Measurements from ENCODE around the gene ZBTB7C.

ZBTB7C gene

DNA sequence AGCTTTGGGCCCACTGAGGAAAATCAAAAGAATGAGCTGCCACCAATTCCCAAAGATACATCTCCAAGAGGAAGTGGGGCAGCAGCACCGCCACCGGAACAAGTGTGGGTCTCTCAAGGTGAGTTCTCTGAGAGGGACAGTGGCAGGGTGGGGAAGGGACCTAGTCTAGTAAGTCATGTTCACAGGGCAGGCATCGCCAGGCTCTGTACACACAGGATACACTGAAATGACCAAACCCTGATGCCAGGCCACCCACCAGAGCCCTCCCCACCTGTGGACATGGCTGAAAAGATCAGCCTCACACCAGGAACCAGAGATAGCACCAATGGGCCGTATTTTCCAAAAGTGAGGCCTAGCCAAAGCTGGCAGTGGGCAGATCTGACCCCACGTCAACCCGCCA is 370.5 kb downstream of the ZBTB7C start:
- in situ Hi-C loops (cut with MboI; ENCODE audit: low sequenced_read_pairs, unreplicated experiment), result no loop called here

DNA sequence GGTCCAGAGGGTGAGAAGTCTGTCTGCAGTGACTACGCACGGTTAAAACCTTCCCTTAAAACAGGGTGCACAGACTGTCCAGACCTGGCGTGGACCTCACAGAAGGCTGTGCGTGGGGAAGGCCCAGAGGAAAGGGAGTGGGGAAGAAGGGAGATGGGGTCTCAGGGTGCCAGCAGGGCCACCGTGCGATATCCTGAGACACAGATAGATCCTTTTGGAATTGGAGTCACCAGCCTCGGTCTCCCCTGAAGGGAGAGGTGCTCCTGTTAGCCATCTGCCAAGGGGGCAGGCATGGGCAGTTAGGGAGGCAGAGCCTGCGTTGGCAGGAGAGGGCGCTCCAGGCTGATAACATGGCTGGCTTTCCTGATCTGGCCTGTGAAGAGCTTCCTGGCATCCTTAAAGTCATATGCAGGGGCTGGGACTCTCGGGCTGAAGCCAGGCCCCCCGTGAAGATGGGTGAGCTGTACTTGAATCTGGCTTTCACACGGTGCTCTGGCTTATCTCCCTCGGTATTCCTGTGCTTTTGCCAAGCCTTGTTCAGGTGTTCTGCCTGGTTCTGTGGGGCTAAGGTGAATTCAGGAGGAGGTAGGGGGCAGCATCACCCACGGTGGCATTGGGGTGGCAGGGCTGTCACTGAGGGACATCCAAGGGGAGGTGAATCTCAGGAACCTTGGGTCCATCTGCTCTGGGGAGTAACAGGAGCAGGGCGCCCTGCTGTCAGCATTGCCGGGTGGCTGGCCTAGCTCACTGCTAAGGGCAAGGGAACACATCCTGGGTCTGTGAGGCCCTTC is 371.5 kb downstream of the ZBTB7C start:
- in situ Hi-C loops (cut with MboI; ENCODE audit: low sequenced_read_pairs, unreplicated experiment), result no loop called here
- DNase-seq (ENCODE audit: low spot score), result no peak
- TF ChIP-seq, protein P1, sequence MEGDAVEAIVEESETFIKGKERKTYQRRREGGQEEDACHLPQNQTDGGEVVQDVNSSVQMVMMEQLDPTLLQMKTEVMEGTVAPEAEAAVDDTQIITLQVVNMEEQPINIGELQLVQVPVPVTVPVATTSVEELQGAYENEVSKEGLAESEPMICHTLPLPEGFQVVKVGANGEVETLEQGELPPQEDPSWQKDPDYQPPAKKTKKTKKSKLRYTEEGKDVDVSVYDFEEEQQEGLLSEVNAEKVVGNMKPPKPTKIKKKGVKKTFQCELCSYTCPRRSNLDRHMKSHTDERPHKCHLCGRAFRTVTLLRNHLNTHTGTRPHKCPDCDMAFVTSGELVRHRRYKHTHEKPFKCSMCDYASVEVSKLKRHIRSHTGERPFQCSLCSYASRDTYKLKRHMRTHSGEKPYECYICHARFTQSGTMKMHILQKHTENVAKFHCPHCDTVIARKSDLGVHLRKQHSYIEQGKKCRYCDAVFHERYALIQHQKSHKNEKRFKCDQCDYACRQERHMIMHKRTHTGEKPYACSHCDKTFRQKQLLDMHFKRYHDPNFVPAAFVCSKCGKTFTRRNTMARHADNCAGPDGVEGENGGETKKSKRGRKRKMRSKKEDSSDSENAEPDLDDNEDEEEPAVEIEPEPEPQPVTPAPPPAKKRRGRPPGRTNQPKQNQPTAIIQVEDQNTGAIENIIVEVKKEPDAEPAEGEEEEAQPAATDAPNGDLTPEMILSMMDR (IDR thresholded peaks at IDR 0.05; ENCODE audit: borderline replicate concordance, control extremely low read depth, extremely low read depth, insufficient read depth, missing control alignments), result no peak

More for the DNA sequence above, 370.5 kb downstream of the ZBTB7C start:
- DNase-seq (ENCODE audit: low spot score), result no peak
- TF ChIP-seq, protein P1 (IDR thresholded peaks at IDR 0.05; ENCODE audit: borderline replicate concordance, control extremely low read depth, extremely low read depth, insufficient read depth, missing control alignments), result no peak

DNA sequence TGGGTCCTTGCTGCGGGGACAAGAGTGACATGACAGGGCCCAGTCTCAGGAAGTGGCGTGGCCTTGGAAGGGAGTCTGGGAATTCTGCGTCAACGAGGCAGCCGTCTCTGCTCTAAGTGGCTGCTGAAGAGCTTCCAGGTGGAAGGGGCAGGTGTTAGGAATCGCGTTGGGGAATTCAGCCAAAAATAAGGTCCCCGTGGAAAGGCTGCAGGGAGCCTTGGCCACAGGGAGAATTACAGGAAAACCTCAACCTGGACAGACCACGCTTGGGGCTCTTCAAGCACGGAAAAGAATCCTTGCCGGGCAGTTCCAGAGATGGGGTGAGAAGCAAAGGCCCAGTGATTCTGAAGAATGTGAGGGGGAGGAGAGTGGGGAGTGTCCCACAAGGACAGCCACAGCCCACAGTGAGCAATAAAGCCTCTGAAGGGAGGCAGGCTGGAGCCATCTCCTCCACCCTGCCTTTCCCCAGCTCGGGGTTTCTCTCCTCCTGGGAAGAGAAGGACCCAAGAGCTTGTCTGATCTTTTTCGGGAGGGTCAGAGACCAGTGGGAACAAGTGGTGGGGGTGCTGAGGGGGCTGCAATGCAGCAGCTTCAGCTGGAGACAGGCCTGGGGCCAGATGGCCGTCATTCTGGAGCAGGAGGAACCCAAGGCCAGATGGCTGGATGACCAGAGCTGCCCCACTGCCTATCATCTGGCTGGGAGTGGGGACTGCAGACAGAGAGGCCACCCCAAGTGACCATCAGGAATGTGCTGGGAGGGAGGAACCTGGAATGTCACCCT is 372.4 kb downstream of the ZBTB7C start:
- in situ Hi-C loops (cut with MboI; ENCODE audit: low sequenced_read_pairs, unreplicated experiment), result no loop called here
- DNase-seq (ENCODE audit: low spot score), result no peak
- TF ChIP-seq, protein P1 (IDR thresholded peaks at IDR 0.05; ENCODE audit: borderline replicate concordance, control extremely low read depth, extremely low read depth, insufficient read depth, missing control alignments), result no peak

DNA sequence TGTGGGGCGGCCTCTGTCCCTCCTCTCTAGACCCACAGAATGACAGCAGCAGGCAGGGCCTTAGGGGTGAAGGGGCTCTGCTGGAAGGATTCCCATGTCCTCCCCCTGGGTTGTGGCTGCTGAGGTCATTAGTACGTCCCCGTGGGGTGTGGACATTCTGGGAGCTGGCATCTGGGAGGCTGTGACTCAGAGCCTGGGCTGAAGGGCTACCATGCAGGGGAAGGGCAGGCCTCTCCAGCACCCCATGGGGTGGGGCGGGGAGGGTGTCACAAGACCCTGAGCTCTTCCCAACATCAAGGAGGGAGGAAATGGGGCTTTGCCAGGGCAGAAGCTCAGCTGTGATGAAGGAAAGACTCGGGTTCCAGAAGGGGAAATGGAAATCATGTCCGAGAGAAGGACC is 373.0 kb downstream of the ZBTB7C start:
- in situ Hi-C loops (cut with MboI; ENCODE audit: low sequenced_read_pairs, unreplicated experiment), result no loop called here
- TF ChIP-seq, protein P1 (IDR thresholded peaks at IDR 0.05; ENCODE audit: borderline replicate concordance, control extremely low read depth, extremely low read depth, insufficient read depth, missing control alignments), result no peak
- no peak for DNase-seq (ENCODE audit: low spot score)

DNA sequence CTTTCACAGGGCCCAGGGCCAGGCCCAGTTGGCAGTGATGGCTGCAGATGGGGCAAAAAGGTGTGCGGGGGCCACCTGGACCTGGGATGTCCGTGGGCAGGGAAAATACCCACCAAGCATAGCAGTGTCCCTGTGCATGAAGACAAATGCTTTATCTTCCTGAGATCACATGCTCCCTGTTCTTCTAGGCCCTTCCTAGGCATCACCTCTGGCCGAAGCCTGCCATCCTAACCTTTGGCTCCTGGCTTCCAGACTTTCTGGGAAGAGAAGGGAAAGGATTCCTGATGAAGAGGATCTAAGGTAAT is 373.7 kb downstream of the ZBTB7C start:
- TF ChIP-seq, protein P1 (IDR thresholded peaks at IDR 0.05; ENCODE audit: borderline replicate concordance, control extremely low read depth, extremely low read depth, insufficient read depth, missing control alignments), result no peak
- in situ Hi-C loops (cut with MboI; ENCODE audit: low sequenced_read_pairs, unreplicated experiment), result no loop called here
- no peak for DNase-seq (ENCODE audit: low spot score)

DNA sequence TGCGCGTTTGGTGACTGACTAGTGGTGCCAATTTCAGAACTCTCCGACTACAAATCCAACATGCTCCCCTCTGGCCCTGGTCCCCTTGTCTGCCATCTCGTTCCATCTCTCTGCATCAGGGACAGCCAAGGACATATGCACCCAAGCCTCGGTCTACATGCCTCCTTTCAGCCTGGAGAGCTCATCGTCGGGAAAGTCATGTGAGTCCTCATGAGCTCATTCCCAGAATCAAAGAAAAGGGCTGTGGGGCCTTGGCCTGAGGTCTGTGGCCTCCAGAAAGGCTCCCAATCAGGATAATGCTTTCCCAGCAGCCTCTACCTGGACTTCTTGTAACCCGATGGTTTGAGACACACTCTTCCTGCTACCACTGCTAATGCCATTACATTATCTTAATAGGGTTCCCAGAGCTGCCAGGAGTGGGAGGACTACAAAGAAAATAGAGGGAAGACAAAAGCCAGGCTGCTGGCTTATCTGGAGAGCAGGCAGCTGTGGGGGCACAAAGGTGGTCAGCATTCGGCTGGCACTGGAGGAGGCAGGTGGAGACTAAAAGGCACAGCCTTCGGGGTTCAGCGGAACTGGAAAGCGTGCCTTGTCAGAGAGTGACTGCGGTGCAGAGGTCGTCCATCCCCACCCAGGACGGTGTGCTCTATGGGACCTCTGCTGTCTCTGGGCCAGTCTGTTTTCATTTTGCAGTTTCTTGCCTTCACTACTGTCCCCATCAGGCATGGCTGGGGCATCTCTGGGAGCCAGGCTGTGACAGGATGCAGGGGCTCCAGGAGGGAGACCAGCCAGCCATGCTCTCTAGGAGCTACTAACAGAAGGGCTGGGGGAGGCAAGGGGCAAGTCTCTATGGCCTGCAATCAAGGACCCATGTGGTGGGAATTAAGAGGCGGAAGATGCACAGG is 374.3 kb downstream of the ZBTB7C start:
- TF ChIP-seq, protein P1 (IDR thresholded peaks at IDR 0.05; ENCODE audit: borderline replicate concordance, control extremely low read depth, extremely low read depth, insufficient read depth, missing control alignments), result no peak
- in situ Hi-C loops (cut with MboI; ENCODE audit: low sequenced_read_pairs, unreplicated experiment), result no loop called here
- no peak for DNase-seq (ENCODE audit: low spot score)
